ENCODE data around the gene IL34. TPM values are rescaled to one million over a fixed set of nuclear protein-coding genes. Genes with fewer than 3 reads are reported as not detected.
A peak's percentile ranks its signal among the peaks of the same experiment; 100 is the strongest.
"Not testable (repeated sequence)": the region's sequence is repeated elsewhere in the genome, so short reads cannot be mapped to it uniquely, and the experiment has no call there.

Gene IL34
- total RNA-seq, 1 donor = under 0.01 TPM

DNA sequence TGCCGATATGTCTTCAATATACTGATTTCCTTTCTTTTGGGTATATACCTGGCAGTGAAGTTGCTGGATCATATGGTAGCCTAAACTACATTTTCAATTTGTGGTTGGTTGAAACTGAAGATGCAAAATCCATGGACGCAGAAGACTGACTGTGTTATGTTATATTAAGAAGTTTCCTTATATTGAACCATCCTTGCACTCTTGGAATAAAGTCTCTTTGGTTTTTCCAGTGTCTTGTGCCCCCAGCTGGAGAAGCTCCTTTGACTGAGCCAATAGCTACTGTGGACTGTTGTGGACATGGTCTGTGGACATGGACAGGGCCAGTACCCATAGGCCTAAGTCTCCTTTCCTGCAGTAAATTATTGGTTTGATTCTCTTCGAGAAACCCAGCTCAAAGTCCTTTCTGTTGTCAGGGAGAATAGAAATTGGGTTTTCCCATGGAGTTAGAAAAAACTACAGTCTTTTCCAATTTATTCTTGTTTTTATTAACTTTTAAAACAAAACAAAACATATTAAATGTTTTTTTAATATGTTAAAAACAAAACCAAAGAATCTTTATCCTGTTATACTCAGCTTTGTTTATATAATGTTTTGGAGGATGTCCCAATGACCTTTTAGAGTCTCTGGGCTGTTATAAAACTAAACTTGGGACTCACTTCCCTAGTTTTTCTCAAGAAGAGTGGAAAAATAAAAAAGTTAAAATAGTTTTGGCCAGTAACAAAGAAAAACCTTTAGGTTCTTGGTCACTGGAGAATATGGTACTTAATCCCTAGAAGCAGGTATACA lies 15.2 kb upstream of the IL34 start:
- DNase-seq (ENCODE audit: low read depth in 2 of 3, low spot score in 2 of 3) = no peak

DNA sequence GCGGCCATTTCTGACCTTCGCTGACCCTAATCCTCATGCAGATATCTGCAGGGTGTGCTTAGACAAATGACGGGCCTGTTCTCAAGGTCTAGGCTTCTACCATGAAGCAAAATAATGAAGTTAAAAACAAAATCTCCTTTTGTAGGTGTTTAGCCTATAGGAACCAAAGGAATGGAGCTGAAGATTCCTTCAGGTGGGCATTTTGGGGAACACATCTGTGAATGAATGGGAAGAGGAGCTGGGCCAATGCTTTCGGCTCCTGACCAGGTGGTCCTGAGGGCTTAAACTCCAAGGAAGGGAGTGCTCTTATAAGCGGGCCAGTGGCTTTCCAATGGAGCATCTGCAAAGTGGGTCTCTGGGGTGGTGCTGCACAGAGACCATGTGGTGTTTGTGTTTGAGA lies 14.1 kb upstream of the IL34 start:
- no peak for DNase-seq (ENCODE audit: low read depth in 2 of 3, low spot score in 2 of 3)

DNA sequence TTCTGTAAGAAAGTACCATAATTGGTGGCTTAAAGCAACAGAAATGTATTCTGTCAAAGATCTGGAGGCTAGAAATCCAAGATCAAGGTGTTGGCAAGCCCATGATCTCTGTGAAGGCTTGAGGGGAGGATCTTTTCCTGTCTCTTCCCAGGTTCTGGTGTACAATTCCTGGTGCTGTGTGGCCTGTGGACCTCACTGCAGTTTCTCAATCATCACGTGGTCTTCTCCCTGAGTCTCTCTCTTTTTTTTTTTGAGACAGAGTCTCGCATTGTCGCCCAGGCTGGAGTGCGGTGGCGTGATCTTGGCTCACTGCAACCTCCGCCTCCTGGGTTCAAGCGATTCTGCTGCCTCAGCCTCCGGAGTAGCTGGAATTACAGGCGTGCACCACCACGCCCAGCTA lies 12.7 kb upstream of the IL34 start:
- not testable (repeated sequence) for DNase-seq (ENCODE audit: low read depth in 2 of 3, low spot score in 2 of 3)

DNA sequence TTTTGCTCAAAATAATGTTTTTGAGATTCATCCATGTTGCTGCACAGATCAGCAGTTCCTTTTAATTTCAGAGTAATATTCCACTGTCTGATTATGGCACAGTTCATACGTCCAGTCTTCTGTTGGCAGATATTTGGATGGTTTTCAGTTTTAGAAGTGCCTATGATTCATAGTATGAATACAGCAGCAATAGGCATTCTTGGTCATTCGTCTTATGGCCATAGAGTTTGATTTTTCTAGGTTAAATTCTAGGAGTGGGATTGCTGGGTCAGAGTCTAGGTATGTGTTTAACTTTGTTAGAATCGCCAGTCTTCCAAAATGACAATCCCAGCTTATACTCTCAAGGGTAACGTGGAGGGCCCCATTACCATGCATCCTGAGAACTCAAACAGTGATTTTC lies 11.5 kb upstream of the IL34 start:
- DNase-seq (ENCODE audit: low read depth in 2 of 3, low spot score in 2 of 3) = no peak

- DNase-seq (ENCODE audit: low read depth in 2 of 3, low spot score in 2 of 3) = no peak
Measured at GRCh38 chr16:70635336-70636016, 10.9 kb upstream of the IL34 start.

DNA sequence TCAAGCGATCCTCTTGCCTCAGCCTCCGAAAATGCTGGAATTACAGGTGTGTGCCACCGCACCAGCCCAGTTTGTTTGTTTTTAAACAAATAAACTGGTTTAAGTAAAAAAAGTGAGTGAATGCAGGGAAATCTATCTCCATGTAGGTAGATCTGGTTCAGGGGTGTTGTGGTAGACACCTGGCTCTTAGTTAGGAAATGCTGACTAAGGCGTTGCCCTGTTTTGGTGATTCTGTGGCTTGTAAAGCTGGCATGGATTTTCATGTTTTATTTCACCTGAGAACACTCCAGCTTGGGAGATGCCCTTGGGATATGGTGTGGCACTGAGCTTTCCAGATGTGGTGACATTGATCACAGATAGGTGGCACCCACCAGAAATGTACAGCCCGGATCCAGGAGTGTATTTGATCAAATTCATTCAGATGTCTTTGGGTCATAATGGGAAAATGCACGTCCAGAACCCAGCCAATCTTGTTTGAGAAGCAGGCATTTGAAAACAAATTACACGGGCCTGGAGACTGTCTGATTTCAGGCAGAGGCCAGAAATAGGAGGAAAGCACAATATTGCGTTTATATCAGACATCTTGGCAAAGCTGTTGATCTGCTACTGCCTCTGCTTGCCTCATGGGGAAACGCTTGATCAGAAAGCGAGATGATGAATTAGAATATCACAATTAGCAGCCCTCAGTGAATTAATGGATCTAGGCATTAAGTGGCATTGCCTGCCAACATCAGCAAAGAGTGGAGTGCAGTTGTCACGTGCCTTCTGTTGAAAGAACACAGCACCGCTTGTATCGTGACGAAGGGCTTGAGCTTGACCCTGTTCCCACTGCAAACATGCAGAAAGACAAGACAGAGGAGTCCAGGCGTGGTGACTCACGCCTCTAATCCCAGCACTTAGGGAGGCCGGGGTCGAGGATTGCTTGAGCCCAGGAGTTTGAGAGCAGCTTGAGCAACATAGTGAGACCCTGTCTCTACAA lies 7.3 kb upstream of the IL34 start:
- DNase-seq (ENCODE audit: low read depth in 2 of 3, low spot score in 2 of 3) = no peak

DNA sequence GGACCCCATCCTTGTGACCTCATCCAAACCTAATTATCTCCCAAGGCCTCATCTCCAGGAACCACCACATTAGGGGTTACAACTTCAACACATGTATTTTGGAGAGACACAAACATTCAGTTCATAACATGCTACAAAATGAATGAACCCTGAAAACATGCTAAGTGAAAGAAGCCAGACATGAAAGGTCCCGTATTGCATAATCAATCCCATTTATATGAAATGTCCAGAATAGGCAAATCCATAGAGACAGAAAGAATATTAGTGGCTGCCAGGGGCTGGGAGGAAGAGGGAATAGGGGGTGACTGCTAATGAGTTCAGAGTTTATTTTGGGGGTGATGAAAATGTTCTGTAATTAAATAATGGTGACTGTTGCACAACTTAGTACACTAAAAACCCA lies 3.7 kb upstream of the IL34 start:
- DNase-seq (ENCODE audit: low read depth in 2 of 3, low spot score in 2 of 3) = no peak

- DNase-seq (ENCODE audit: low read depth in 2 of 3, low spot score in 2 of 3) = not testable (repeated sequence)
Measured at GRCh38 chr16:70643264-70643663, 3.1 kb upstream of the IL34 start.

DNA sequence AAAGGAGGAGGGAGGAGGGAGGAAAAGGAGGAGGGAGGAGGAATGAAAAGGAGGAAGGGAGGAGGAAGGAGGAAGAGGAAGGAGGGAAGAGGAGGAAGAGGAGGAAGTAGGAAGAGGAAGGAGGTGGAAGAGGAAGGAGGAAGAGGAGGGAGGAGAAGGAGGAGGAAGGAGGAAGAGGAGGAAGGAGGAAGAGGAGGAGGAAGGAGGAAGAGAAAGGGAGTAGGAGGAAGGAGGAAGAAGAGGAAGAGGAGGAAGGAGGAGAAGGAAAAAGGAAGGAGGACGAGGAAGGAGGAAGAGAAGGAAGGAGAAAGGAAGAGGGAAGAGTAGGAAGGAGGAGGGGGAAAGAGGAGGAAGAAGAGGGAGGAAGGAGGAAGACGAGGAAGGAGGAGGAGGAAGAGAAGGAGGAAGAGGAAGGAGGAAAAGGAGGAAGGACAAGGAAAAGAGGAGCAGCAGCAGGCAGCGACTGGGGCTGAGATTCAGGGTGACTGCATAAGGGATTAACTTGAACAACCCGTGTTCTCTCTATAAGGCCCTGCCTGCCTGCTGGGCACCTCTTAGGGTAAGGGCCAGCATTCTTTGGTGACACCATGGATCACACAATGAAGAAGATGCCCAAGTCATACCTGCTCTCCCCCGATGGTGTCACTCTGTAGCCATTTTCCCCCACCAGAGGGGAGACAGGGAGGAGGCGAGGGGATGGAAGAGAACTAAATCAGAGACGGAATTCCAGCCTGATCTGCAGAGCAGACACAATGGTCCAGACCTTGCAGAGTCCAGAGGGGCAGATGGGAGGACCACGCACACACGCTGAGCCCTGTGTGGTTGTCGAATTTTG lies 1.4 kb upstream of the IL34 start:
- no peak for DNase-seq (ENCODE audit: low read depth in 2 of 3, low spot score in 2 of 3)

DNA sequence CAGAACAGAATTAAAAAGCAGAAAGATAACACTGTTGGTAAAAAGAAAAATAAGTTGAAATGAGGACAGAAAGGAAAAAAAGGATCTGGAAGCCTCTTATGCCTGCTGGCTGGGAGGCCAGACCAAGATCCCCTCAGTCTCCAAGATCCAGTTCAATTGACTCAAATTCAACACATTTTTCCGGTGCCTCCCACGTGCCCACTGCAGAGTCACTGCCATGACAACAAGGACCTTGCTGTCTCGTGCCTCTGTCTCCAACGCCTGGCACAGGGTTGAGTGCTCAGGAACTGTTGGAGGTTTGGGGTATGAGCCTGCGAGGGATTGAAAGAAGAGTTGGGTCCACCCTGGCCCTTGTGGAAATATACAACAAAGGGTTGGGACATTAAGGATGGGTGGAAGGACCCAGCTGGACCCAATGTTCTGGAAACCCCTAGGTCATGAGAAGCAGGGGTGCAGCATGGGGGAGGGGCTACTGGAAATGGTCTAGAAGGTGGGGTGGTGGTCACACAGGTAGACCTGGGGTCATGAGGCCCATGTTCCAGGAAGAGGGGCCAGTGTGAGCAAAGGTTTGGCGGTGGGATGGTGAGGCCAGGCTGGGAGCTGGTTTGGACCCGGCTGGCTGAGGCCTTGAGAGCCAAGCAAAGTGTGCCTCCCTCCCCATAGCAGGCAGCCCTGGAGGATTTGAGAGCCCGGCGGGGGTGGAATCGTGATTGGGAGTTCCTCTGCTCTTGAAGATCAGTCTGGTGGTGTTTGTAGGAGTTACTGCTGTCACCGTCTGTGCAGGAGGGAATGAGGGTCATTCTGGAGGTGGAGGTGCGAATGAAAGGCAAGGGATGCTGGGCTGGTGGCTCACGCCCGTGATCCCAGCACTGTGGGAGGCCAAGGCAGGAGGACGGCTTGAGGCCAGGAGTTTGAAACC lies 1.3 kb downstream of the IL34 start:
- DNase-seq (ENCODE audit: low read depth in 2 of 3, low spot score in 2 of 3) = no peak

- DNase-seq (ENCODE audit: low read depth in 2 of 3, low spot score in 2 of 3) = no peak
Measured at GRCh38 chr16:70648606-70649005, 2.2 kb downstream of the IL34 start.

- no peak for DNase-seq (ENCODE audit: low read depth in 2 of 3, low spot score in 2 of 3)
Measured at GRCh38 chr16:70649300-70649699, 2.9 kb downstream of the IL34 start.

GRCh38 chr16:70650216-70650615 lies 3.9 kb downstream of the IL34 start:
- no peak for DNase-seq (ENCODE audit: low read depth in 2 of 3, low spot score in 2 of 3)

DNA sequence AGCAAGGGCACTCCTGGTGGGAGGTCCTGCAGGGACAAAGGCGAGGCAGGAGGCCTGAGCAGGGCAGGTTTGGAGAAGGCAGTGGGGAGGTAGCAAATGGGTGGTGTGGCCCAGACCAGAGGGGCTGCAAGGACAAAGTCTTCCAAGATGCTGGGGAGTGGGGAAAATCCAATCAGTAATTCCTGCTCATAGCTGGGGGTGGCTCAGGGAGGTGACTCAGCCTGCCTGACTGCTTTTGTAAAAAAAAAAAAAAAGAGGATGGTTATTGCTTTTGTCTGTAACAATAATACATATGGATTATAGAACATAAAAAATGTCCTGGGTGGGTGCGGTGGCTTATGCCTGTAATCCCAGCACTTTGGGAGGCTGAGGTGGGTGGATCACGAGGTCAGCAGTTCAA lies 5.2 kb downstream of the IL34 start:
- no peak for DNase-seq (ENCODE audit: low read depth in 2 of 3, low spot score in 2 of 3)

GRCh38 chr16:70652322-70652721 lies 6.0 kb downstream of the IL34 start:
- DNase-seq (ENCODE audit: low read depth in 2 of 3, low spot score in 2 of 3) = no peak

DNA sequence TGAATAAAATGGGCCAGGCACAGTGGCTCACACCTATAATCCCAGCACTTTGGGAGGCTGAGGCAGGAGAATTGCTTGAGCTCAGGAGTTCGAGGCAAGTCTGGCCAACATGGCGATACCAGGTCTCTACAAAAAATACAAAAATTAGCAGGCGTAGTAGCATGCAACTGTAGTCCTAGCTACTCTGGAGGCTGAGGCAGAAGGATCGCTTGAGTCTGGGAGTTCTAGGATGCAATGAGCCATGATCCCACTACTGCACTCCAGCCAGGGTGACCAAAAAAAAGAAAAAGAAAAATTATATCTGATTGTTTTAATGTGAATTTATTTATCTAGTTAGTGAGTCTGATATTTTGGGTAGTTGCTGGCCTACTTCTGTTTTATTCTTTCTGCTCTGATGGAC lies 7.0 kb downstream of the IL34 start:
- DNase-seq (ENCODE audit: low read depth in 2 of 3, low spot score in 2 of 3) = no peak

DNA sequence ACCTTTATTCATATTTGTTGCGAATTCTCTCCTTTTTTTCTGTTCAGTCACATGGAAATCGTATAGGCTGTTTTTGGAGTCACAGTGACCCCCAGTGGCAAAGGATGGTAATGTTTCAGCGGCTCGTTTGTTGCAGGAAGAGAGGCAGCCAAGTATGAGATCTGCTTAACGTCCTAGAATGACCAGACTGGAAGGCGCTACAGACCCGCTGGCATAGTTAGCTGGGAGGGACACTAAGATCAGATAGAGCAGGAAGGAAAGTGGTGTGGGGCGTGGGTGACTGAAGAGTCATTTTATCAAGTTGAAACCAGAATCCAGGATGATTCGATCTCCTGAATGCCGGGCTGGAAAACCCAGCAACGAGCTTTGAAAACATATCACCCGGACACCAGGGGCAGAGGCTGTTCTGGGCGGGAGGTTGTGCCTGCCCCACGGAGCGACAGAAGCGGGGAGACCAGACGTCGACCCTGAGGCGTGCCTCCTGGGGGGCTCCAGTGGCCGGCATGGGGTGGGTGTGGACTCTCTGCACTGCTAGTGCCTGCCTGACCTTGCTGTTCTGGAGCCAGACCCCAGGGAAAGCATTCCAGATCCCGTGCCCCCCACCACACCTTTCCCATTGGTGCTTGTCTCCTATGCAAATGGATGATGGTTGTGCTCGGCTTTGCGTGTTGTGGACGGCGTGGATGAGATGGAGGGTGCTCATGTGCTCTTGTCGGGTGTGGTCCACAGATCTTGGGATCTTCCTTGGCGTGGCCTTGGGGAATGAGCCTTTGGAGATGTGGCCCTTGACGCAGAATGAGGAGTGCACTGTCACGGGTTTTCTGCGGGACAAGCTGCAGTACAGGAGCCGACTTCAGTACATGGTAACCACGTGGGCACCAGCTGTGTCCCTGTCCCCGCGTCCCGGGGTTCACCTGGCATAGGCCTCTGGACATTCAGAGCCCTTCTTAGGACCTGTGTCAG lies 7.7 kb downstream of the IL34 start:
- peak; percentile 61 to 92 (median 71) for DNase-seq (ENCODE audit: low read depth in 2 of 3, low spot score in 2 of 3)

DNA sequence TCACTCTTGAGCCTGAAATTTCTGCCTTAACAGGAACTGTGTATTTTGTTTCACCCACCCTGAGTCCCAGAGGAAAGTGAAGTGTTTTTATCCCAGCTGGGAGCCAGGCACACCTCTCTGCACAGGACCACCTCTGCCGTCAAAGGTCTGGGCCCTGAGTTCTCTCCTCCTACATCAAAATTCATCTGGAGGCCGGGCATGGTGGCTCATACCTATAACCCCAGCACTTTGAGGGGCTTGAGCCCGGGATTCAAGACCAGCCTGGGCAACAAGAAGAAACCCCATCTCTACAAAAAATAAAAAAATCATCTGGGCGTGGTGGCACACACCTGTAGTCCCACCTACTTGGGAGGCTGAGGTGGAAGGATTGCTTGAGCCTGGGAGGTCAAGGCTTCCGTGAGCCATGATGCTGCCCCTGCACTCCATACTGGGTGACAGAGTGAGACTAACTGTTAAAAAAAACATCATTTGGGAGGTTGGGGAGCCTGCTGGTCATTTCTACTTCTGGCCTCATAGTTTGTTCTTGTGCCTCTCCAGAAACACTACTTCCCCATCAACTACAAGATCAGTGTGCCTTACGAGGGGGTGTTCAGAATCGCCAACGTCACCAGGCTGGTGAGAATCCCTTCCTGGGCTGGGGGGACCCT lies 9.8 kb downstream of the IL34 start:
- DNase-seq (ENCODE audit: low read depth in 2 of 3, low spot score in 2 of 3) = no peak

All from hematopoietic multipotent progenitor cell (in vitro differentiated cells).